Activated CD4-positive, alpha-beta T cell treated with anti-CD3 and anti-CD28 coated beads for 48 hours (primary cell): ENCODE data around the gene NDC80.

ENCODE experiments used
- DNase-seq: peaks from one replicate; pipeline ENCODE4 v3.0.0-alpha.2; 2020

NDC80 gene

GRCh38 chr18:2559249-2559648 is 12.1 kb upstream of the NDC80 start:
- no peak for DNase-seq

GRCh38 chr18:2564373-2564772 is 7.0 kb upstream of the NDC80 start:
- DNase-seq = no peak

GRCh38 chr18:2568129-2568528 is 3.2 kb upstream of the NDC80 start:
- no peak for DNase-seq

GRCh38 chr18:2568605-2569004 is 2.8 kb upstream of the NDC80 start:
- no peak for DNase-seq

- no peak for DNase-seq
Observed at GRCh38 chr18:2569338-2570207, 1.8 kb upstream of the NDC80 start.

- DNase-seq = peak; percentile 71
Observed at GRCh38 chr18:2570772-2571199, 571 bp upstream of the NDC80 start.

- DNase-seq = no peak
Observed at GRCh38 chr18:2572171-2572569, 813 bp downstream of the NDC80 start.

GRCh38 chr18:2572892-2573291 is 1.5 kb downstream of the NDC80 start:
- DNase-seq = no peak

- no peak for DNase-seq
Observed at GRCh38 chr18:2573408-2573807, 2.1 kb downstream of the NDC80 start.

GRCh38 chr18:2587788-2588187 is 16.4 kb downstream of the NDC80 start:
- DNase-seq = no peak

- no peak for DNase-seq
Observed at GRCh38 chr18:2588666-2589344, 17.4 kb downstream of the NDC80 start.

- DNase-seq = no peak
Observed at GRCh38 chr18:2589345-2590068, 18.1 kb downstream of the NDC80 start.

GRCh38 chr18:2590303-2590702 is 18.9 kb downstream of the NDC80 start:
- DNase-seq = no peak

- no peak for DNase-seq
Observed at GRCh38 chr18:2597639-2598038, 26.3 kb downstream of the NDC80 start.

- DNase-seq = no peak
Observed at GRCh38 chr18:2602844-2603243, 31.5 kb downstream of the NDC80 start.

- DNase-seq = no peak
Observed at GRCh38 chr18:2606335-2606734, 35.0 kb downstream of the NDC80 start.

GRCh38 chr18:2609604-2610003 is 38.2 kb downstream of the NDC80 start:
- DNase-seq = no peak

- DNase-seq = no peak
Observed at GRCh38 chr18:2610549-2610948, 39.2 kb downstream of the NDC80 start.

GRCh38 chr18:2612996-2613395 is 41.6 kb downstream of the NDC80 start:
- DNase-seq = no peak

- DNase-seq = no peak
Observed at GRCh38 chr18:2617401-2617998, 46.1 kb downstream of the NDC80 start.

GRCh38 chr18:2618009-2618408 is 46.7 kb downstream of the NDC80 start:
- DNase-seq = no peak

- no peak for DNase-seq
Observed at GRCh38 chr18:2625217-2625616, 53.9 kb downstream of the NDC80 start.

GRCh38 chr18:2627821-2628276 is 56.5 kb downstream of the NDC80 start:
- DNase-seq = peak; percentile 38
